GM13976 (cell line): ENCODE measurements around the gene DDN.

Source experiments
- DNase-seq: peaks from one replicate; pipeline ENCODE4 v3.0.0; 2012; ENCODE audit warnings: low spot score
- CTCF ChIP-seq: IDR thresholded peaks from 2 replicates; pipeline ENCODE4 v1.5.1; 2012; ENCODE audit warnings: borderline replicate concordance, mild to moderate bottlenecking; ENCODE audit not compliant: insufficient read depth; ENCODE audit errors: extremely low read depth, missing control alignments, control extremely low read depth
- in situ Hi-C: fragments of 300-500 bp; cut with MboI; formaldehyde crosslinking; loops from one replicate; pipeline ENCODE4 v1.12.0; 2022; ENCODE audit warnings: low sequenced_read_pairs, mixed read lengths, inconsistent platforms; ENCODE audit not compliant: unreplicated experiment

DDN gene

GRCh38 chr12:48978741-48979601, 20.2 kb downstream of the DDN start:
- no peak for TF ChIP-seq CTCF
- no peak for DNase-seq
- in situ Hi-C loops = no loop called here

GRCh38 chr12:48978291-48978740, 20.9 kb downstream of the DDN start, which contains the start of gene WNT1:
TSS of gene WNT1 (plus strand) at chr12:48978322. CDS start at chr12:48978651, 329 bp downstream.
- peak; percentile 1 for TF ChIP-seq CTCF
- no peak for DNase-seq
- in situ Hi-C loops = no loop called here

GRCh38 chr12:48977290-48978281, 21.6 kb downstream of the DDN start:
- in situ Hi-C loops = no loop called here
- TF ChIP-seq CTCF = peak; percentile 85
- DNase-seq = peak; percentile 89

- DNase-seq = peak; percentile 67
- TF ChIP-seq CTCF = peak; percentile 65
- in situ Hi-C loops = no loop called here
Observed at GRCh38 chr12:48973941-48974673, 25.1 kb downstream of the DDN start.

- no peak for DNase-seq
- in situ Hi-C loops = no loop called here
- no peak for TF ChIP-seq CTCF
Observed at GRCh38 chr12:48973531-48973930, 25.6 kb downstream of the DDN start.
